Testis (tissue), 2 donors: ENCODE data around the gene BMP4.

Source experiments
- POLR2A ChIP-seq: fragments of 450-650 bp; IDR thresholded peaks from one replicate; pipeline ENCODE4 v1.6.1; 2017; ENCODE audit warnings: antibody characterized with exemption, mild to moderate bottlenecking, moderate library complexity
- TF ChIP-seq, protein P1 (sequence below), 3 experiments: fragments of 450-650 bp in 2 of 3; fragments of 200-600 bp in 1 of 3; sonication (generic) in 1 of 3; IDR thresholded peaks; one replicate each; pipeline ENCODE4 v1.5.1; 2016 to 2019; ENCODE audit warnings: antibody characterized with exemption in 3 of 3, mild to moderate bottlenecking in 2 of 3, moderate library complexity in 1 of 3

- TF ChIP-seq POLR2A: no peak
- TF ChIP-seq, protein P1, sequence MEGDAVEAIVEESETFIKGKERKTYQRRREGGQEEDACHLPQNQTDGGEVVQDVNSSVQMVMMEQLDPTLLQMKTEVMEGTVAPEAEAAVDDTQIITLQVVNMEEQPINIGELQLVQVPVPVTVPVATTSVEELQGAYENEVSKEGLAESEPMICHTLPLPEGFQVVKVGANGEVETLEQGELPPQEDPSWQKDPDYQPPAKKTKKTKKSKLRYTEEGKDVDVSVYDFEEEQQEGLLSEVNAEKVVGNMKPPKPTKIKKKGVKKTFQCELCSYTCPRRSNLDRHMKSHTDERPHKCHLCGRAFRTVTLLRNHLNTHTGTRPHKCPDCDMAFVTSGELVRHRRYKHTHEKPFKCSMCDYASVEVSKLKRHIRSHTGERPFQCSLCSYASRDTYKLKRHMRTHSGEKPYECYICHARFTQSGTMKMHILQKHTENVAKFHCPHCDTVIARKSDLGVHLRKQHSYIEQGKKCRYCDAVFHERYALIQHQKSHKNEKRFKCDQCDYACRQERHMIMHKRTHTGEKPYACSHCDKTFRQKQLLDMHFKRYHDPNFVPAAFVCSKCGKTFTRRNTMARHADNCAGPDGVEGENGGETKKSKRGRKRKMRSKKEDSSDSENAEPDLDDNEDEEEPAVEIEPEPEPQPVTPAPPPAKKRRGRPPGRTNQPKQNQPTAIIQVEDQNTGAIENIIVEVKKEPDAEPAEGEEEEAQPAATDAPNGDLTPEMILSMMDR (IDR thresholded peaks at IDR 0.05): no peak
Observed at GRCh38 chr14:53962953-53963319, 6.3 kb upstream of the BMP4 start.
